Measurements from ENCODE around the gene SLC29A3.
A peak's percentile ranks its signal among the peaks of the same experiment; 100 is the strongest.
"Not testable (repeated sequence)": the region's sequence is repeated elsewhere in the genome, so short reads cannot be mapped to it uniquely, and the experiment has no call there.

Gene SLC29A3

DNA sequence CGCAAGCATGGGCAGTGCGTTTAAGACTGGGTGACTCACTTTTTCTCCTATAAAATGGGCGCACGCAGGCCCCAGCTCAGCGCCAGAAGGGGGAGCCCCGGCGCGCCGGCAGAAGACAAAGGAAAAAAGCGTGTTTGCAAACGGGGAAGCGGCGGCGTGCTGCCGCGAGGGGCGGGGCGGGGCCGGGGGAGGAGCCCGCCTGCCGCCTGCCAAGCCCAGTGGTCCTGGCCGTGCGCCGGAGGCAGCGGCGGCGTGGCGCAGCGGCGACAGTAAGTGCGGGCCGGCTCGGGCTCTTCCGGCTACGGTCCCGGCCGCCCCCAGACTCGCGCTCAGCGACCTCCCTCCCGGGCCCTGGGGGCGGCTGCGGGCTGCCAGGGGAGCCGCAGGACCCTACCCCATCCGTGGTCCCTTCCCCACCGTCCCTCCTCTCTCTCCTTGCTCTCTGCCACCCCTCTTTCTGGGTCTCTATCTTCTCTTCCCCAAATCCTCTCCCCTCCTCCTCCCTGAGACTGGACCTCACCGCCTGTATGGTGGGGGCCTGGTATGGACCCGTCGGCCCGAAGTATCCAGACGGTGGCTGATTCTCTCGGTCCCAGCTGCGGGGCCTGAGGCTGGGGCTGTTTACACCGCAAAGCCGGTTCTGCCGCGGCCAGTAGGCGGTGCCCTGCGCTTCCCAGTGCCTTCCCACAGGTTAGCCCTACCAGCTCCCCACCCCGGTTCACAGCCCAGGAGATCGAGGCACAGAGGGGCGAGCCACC, at the start of gene SLC29A3:
SLC29A3 (plus strand) TSS at position 218 of the 758 bp plus-strand sequence; CDS start at position 269, 51 bp downstream.
- DNase-seq (ENCODE audit: low read depth) = peak; percentile 76

DNA sequence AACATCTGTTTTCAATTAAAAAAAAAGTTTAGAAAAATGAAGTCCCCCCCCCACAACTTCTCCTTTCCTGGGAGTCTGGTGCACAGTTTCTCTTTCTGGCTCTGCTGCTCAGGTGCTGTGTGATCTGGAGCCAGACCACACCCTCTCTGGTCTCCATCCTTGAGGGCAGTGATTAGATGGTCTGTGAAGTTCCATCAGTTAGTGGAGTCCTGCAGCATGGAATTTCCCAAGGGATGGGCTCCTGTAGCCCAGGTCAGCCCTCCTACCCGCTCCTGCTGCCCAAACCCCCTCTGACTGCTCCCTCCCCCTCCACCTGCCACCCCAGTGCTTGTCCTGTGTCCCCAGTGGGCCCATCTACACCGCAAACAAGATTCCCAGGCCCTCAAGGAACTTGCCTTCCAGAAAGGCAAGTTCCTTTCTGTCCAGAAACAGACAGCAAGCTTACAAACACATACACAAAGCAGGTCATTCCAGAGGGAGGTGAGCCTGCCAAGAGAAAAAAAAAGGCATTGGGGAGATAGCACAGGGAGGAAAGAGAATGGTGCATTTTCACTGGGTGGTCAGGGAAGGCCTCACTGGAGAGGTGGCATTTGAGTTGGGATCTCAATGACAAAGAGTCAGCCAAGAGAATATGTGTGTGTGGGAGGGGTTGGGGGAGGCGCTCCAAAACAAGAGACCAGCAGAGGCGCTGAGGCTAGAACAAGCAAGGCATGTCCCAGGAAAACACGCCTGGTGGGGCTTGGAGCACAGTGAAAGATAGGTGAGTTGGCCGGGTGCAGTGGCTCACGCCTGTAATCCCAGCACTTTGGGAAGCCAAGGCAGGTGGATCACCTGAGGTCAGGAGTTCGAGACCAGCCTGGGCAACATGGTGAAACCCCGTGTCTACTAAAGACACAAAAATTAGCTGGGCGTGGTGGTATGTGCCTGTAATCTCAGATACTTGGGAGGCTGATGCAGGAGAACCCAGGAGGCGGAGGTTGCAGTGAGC, 49.5 kb upstream of the SLC29A3 start:
- no peak for DNase-seq (ENCODE audit: low read depth)

DNA sequence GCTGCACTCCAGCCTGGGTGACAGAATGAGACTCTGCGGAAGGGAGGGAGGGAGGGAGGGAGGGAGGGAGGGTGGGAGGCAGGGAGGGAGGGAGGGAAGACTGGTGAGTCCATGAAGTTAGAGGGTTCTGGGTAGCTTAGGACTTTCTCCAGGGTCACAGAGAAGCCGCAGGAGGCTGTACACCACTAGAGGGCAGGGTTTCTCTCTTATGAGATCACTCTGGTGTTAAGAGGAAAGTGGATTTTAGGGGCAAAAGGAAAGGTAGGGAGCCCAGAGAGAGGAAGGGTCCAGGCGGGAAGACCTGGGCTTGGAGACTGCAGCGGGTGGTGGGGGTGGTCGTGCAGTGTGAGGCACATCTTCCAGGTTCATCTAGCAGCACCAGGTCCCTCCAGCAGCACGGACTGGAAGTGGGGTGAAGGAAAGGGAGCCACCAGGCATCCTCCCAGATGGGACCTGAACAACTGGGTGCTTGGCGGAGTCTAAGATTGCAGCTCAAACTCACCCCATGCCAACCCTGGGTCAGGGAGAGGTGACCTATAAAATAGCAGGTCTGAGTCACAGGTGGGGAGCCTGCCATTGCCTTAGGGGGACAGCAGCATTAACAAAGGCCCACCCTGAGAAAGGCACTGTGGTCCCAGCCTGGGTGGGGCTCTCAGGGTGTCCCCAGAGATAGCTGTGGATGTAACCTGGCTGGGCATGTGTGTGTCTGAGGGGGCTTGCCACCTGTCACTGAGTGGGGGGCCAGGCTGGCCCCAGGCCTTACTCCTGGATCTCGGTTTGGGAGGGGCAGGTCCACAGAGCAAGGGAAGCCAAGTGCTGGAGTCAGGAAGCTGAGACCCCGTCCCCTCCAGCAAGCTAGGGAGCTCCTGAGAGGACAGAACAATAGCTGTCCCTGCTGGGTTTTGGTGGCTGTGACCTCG, 48.5 kb upstream of the SLC29A3 start:
- DNase-seq (ENCODE audit: low read depth) = peak; percentile 9

DNA sequence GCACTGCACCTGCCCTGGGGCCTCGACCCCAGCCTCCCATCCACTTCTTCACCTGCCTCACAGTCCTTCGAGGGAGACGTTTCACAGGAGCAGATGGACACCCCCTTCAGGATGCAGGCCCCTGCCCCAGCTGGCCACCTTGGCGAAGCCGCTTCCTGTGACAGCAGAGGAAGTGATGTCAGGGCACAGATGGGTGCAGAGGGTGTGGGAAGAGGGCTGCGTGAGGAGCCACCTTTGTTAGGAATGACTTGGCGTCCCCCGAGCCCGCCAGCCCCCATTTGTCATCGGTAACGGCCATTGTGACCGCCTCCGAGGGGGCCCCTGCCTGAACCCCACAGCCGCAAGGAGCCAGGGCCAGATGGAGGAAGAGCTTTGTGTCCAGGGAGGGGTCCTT, 47.4 kb upstream of the SLC29A3 start:
- DNase-seq (ENCODE audit: low read depth) = no peak

DNA sequence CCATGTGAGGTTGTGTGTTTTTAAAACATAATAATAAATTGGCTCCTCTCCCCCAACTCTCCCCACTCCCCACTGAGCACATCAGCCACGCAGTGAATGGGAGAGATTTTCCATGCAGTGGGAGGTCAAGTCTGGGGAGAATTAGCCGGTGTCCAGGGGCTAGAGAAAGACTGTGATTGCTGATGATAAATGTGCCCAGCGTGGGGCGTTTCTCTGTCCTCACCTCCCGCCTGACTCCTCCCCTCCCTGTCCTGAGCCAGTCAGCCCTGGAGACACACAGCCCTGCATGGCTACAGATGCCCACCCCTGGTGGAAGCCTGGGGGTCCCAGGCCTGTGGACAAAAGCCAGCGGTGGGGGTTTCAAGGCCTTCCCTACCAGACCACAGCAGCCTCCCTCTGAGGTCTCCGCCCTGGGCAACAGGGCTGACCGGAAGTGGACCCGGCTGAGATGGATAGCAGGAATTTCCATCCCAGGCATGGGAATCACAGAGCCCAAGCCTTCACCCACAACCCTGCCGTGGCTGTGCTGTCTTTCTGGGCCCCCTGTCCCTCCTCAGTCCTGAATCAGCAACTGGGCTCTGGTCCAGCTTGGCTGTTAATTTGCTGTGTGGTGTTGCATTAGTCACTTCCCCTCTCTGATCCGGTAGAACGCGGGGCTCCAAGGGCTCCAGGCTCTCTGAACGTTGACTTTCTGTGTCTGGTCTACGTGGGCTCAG, 46.8 kb upstream of the SLC29A3 start:
- DNase-seq (ENCODE audit: low read depth) = no peak

DNA sequence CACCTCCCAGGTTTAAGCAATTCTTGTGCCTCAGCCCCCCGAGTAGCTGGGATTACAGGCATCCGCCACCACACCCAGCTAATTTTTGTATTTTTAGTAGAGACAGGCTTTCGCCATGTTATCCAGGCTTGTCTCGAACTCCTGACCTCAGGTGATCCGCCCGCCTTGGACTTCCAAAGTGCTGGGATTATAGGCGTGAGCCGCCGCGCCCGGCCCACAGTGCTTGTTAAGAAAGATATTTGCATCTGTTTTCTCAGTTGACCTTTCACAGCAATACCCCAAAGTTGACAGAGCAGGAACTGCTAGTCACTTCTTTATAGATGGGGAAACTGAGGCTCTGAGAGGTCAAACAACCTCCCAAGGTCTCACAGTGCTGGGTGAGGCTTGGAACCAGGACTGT, 46.1 kb upstream of the SLC29A3 start:
- DNase-seq (ENCODE audit: low read depth) = not testable (repeated sequence)

DNA sequence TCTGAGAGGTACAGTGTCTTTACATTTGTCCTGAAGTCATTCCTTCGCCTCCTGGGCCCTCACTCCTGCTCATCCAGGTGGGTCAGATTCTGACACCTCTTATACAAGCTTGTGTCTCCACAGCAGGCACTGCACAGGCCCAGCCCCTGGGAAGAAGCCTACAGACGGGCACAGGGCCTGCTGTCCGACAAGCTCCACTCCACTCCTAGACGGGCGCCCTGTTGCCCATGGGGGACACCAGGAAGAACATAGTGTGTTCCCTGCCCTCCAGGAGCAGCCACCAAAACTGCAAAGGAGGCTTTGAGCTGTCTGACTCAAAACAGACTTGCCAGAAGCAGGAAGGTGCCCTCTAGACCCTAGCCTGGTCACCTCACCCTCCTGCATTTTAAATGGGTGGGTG, 45.6 kb upstream of the SLC29A3 start:
- DNase-seq (ENCODE audit: low read depth) = no peak

DNA sequence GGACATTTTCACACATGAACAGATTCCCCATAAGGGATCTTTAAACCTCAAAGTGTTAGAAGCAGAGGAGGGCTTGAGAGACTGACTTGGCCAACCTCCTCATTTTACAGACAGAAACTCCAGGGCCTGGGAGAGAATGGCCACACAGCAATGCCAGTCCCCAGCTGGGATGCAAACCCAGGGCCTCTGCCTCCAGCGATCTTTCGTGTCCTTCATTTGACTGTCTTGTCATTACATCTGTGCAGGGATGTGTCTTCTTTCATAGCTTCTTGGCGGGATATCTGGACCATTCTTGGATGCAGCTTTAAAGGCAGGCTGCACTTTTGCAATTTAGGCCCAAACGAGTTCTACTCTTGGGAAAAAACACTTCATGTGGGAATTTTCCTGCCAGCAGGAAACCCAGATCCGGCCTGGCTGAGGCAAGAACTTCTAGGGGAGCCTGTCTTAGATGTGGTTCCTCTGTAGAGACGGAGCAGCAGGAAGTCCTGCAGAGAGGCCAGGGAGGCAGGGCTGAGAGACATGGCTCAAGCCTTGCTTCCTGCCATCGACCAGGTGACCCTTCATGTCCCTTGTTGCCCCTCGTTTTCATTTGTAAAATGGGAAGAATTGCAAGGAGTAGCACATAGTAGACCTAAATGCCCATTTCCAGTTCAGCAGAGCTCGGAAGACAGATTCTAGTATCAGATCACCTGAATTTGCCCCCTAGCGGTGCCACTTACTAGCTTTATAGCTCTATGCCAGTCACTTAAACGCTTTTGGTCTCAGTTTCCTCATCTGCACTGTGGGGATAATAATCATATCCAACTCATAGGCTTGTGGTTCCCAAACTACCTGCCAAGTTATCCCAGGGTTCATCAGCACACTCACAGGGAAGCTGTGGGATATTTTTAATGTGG, 43.9 kb upstream of the SLC29A3 start:
- no peak for DNase-seq (ENCODE audit: low read depth)

DNA sequence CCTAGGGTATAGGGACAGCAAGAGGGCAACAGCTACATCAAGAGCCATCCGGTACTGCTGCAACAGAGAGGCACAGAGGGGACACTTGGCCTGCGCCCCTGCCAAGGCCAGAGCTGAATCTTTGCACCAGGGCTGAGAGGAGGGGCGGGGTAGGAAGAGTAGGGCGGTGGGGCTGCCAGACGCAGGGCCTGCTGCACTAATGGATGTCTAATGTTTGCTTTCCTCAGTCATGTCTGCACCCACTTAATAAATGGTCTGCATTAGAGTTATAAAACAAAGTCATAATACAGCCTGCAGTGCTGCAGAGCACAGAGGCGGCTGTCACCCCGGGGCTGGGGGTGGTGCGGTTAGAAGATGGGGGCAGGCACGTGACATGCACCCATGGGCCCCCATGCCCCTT, 42.2 kb upstream of the SLC29A3 start:
- no peak for DNase-seq (ENCODE audit: low read depth)

DNA sequence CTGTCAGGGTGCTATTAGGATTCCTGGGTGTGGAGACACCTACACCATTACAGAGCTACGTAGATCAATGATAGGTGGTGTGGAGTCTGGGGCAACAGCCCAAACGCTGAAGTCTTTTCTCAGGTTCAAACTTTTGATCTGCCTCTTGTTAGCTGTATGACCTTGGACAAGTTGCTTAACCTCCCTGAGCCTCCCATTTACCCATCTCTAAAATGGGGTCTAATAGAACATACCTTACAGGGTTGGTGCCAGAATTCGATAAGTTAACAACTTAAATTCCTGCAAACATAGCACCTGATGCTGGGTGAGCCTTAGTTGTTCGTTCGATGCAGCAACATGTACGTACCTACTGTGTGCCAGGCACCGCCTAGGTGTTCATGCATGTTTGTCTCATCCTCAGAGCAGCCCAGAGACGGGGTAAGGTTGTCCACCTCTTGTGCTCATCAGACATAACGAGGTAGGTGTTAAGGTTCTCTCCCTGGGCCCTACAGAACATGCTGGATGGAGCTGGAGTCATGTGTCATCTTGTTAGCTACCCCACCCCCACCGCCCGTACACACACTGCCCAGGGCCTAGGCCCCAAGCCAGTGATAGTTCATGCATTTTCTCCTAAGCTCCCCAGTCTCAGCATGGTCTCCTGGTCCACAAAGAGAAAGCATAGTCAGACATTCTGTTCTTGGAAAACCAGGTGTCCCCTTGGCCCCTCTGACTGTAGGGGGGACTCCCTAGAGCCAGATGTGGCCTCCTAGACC, 41.0 kb upstream of the SLC29A3 start:
- DNase-seq (ENCODE audit: low read depth) = no peak

DNA sequence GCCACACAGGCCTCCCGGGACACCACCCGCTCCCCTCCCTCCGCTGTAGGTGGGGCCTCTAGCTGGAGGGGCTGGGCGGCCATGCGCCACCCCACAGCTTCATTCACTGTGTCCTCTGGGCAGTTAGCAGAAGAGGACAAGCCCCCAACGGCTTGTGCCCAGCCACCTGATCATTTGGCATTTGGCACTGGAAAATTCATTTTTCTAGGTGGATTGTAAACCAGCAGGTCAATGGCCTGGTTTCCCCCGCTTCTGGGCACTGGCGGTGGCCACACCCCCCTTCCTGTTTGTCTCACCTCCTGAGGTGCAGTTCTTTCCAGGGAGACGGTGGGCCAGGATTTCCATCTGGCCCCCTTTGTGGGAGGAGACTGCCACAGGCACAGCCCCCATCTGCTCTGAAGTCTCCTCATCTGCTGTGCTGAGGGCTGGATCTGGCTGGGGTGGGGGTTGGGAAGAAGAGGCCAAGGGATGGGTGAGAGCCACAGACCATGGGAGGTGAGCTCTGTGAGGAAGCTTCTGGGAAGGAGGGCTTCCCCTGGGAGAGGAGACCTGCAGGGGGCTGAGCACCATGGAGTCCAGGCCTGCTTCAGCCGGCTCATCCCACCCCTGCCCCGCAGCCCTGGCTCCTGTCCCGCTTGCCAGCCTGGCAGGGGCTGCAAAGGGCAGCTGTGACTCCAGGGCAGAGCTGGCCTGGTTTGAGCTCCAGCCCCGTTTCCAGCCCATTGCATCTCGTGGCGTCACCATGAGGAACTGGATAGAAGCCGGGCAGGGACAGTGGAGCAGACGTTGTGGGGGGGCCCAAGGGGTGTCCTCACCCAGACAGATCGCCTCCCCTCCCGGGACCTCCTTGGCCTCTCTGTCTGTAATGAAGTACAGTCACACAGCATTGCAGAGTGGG, 40.1 kb upstream of the SLC29A3 start:
- DNase-seq (ENCODE audit: low read depth) = no peak

DNA sequence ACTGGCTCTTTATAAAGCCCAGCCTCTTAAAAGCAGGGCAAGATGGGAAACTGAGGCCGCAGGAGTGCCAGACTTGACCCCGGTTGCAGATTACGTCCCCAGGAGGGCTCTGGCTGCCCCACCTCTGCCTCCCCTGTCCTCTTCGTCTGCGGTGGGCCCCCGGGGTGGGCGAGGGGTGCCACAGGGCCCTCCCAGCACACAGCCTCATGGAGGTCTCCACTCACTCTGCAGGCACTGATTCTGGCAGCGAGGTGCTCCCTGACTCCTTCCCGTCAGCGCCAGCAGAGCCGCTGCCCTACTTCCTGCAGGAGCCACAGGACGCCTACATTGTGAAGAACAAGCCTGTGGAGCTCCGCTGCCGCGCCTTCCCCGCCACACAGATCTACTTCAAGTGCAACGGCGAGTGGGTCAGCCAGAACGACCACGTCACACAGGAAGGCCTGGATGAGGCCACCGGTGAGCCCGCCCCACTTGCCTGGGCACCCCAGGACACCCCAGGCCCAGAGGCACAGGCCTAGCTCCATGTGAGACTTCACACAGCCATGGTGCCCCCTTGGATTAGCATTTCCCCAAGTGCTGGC, 39.4 kb upstream of the SLC29A3 start:
- no peak for DNase-seq (ENCODE audit: low read depth)

DNA sequence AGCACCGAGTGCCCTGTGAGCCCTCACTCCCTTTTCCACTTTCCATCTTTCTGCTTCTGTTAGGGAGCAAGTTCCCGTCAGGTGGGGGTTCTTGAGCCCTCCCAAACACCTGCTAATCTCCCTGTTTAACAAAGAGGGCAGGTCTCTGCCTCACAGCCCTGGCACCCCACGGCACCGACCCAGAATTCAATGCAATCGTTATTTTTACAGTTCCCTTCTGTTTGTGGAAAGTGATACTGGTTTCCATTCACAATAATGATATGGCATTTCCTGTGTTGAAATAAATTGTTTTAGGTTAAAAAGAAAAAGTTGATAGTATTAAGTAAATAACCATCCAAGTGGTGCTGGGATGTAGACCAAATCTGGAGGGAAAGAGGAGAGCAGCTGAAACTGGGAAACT, 38.8 kb upstream of the SLC29A3 start:
- DNase-seq (ENCODE audit: low read depth) = no peak

DNA sequence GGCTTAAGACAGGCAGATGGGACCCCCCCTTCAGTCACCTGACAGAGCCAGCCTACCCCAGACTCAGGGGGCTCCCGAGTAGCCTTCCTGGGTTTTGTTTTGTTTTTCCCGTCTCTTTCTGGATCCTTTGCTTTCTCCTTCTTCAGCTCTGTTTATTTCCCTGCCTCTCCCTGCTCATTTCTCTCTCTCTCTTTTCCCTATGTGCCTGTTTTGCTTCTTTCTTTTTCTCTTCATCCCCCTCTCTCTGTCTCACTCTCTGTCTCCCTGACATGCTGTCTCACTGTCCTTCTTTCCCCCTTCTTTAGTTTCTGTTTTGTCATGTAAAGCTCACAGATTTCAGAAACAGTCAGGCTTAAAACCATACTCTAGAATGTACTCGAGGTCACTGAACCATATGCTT, 38.2 kb upstream of the SLC29A3 start:
- DNase-seq (ENCODE audit: low read depth) = no peak

DNA sequence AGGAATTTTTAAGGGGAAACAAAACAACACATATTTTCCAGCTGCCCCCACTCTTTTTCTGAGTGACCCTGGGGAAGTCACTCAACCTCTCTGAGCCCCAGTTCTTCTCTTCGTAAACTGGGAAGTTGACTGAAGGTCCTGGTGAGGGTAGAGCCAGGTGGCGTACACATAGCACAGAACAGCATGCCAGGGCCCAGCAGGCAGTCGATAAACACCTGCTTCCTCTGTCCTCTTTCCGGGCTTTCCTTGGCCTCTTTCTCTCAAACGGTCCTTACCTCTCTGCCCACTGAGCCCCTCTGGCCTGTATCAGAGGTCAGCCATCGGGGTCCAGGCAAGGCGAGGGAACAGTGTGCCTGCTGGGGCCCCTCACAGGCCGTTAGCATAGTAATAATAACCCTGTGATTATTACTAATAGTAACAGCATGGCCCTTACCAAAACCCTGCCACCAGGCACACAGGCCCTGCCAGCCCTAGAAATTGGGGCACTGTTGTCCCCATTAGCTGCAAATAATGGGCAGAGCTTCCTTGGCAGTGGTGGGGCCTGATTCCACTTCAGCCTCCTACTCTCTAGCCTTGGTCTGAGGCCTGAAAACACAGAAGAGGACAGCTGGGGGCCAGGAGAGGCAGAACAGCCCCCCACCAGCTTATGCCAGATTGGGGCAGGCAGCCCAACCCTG, 37.3 kb upstream of the SLC29A3 start:
- DNase-seq (ENCODE audit: low read depth) = no peak

DNA sequence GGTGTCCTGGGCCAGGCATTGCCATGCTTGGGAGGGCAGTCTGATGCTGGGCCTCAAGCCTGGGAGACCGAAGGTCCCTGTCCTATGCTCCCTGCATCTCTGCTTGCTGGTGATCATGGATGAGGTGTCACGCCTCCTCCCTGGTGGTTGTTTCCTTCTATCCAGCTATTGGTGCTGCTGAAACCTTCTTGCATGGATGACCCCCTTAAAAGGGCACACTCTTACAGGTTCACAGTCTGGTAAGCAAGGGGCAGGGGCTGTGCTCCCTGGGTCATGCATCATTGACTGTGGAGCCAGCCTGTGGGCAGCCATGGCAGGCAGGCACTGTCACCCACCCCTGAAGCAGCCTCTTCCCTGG, 36.8 kb upstream of the SLC29A3 start:
- DNase-seq (ENCODE audit: low read depth) = no peak

DNA sequence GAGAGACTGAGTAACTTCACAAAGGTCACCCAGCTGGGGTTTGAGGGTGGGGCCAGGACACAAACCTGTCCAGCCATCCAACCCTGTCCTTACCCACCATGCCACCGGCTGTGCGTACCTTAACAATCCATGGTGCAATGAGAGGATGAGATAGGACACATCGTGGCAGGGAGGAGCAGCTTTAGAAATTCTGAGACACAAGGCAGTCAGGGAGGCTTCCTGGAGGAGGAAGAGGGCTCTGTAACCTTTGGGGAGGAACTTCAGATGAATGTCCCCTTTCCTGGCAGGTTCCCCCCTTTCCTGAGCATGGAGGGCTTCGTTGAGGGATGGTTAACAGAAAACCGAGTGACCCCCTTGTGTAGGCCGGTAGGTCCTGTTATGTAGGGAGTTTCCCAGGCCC, 35.6 kb upstream of the SLC29A3 start:
- no peak for DNase-seq (ENCODE audit: low read depth)

DNA sequence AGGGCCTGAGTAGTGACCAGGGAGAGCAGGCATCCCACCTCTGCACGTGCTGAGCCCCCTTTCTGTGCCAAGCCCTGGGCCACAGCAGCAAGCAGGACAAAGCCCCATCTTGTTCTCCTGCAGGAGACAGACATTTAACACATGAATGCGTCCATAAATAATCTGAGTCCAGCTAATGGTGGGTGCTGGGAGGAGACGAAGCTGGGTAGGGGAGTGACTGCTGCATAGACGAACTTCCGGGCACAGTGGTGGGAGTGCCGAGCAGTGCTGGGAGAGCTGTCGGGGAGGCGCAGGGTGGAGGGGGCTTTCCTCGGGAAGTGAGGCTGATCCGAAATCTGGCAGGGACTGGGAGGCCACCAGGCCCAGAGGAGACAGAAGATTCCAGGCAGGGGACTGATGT, 35.2 kb upstream of the SLC29A3 start:
- DNase-seq (ENCODE audit: low read depth) = no peak
